Esophagus squamous epithelium (tissue), 5 donors: ENCODE results near the gene SQOR. TPM values are rescaled to one million over a fixed set of nuclear protein-coding genes. Genes with fewer than 3 reads are reported as not detected.

Experiments
- DNase-seq: peaks from one replicate; lab custom pipeline; 2025; lab: John Stamatoyannopoulos, UW
- H3K27ac ChIP-seq, 4 donors: fragments of 200-600 bp; sonication (generic); one replicate each; pipeline ENCODE4 v1.5.1; 2016 to 2019; ENCODE audit warnings: mild to moderate bottlenecking in 1 of 4
- H3K27me3 ChIP-seq, 4 donors: fragments of 200-600 bp; sonication (generic); 1 replicate in 3 of 4; 2 replicates in 1 of 4; pipeline versions ENCODE4 v1.5.1 to v1.6.0; 2017 to 2021; ENCODE audit warnings: antibody characterized with exemption in 1 of 4
- H3K36me3 ChIP-seq, 3 donors: fragments of 200-600 bp; sonication (generic); one replicate each; pipeline ENCODE4 v1.5.1; 2016 to 2019
- H3K4me1 ChIP-seq, 3 donors: fragments of 200-600 bp; sonication (generic); one replicate each; pipeline ENCODE4 v1.5.1; 2017 to 2019
- H3K4me3 ChIP-seq, 4 donors: fragments of 200-600 bp; sonication (generic); 1 replicate in 3 of 4; 2 replicates in 1 of 4; pipeline ENCODE4 v1.5.1; 2016 to 2019; ENCODE audit warnings: mild to moderate bottlenecking in 2 of 4, moderate library complexity in 1 of 4
- H3K9me3 ChIP-seq, 3 donors: fragments of 200-600 bp; sonication (generic); one replicate each; pipeline ENCODE4 v1.5.1; 2016 to 2019
- CTCF ChIP-seq, 6 experiments: fragments of 450-650 bp in 4 of 6; fragments of 200-600 bp in 2 of 6; sonication (generic) in 2 of 6; IDR thresholded peaks; one replicate each; pipeline ENCODE4 v1.5.1; 2016 to 2019; ENCODE audit warnings: antibody characterized with exemption in 6 of 6, mild to moderate bottlenecking in 4 of 6, moderate library complexity in 4 of 6
- POLR2A ChIP-seq, 4 donors: fragments of 450-650 bp; IDR thresholded peaks; one replicate each; pipeline ENCODE4 v1.6.1; 2017; ENCODE audit warnings: antibody characterized with exemption in 4 of 4, mild to moderate bottlenecking in 4 of 4, moderate library complexity in 3 of 4
- WGBS, 2 donors: methylation state at CpG; one replicate each; pipeline ENCODE4 v1.1.5; 2018; 5-methylcytosine and 5-hydroxymethylcytosine counted together
- intact Hi-C: fragments of 100-400 bp; cut with DNase I; formaldehyde crosslinking; loops from one replicate; pipeline ENCODE4 v1.15.0; 2022
- total RNA-seq, 4 donors: library from RNA; depleted of rRNA; stranded (reverse); fragments of >200 nt; gene quantifications; one replicate each; pipeline ENCODE4 v1.1.0, GENCODE V29; 2016
- donor health status: DM: yes; HTN: yes; CAD: no.

Gene SQOR
- total RNA-seq, 4 donors from 2014 or later, result 88.7 to 178 (median 128) TPM

- H3K4me1 ChIP-seq, result peaks cover 0 to 59% (median 25%) of the 10 kb centered on the region in 3 donors
- WGBS, 2 donors, result 0 to 1% methylated on average over 15 to 25 of the region's 62 CpGs
- intact Hi-C loops, result no loop called here
Observed at GRCh38 chr15:45587095-45587862, 47.5 kb upstream of the SQOR start, which contains the start of gene BLOC1S6. Gene BLOC1S6 (plus strand): TSS chr15:45587379. CDS start chr15:45587444, 65 bp downstream.

GRCh38 chr15:45587863-45588170 lies 47.0 kb upstream of the SQOR start:
- H3K36me3 ChIP-seq, result peaks cover 0 to 14% (median 0%) of the 10 kb centered on the region in 3 donors
- 0% methylated on average over 4 of the region's 4 CpGs for WGBS, 2 donors
- DNase-seq, result no peak
- intact Hi-C loops, result no loop called here
- no peak for TF ChIP-seq CTCF (IDR thresholded peaks at IDR 0.05)
- no peak for TF ChIP-seq POLR2A (IDR thresholded peaks at IDR 0.05)
- H3K4me1 ChIP-seq, result peaks cover 0 to 59% (median 25%) of the 10 kb centered on the region in 3 donors
- H3K9me3 ChIP-seq, result no peaks in the 10 kb centered on the region
- no peaks in the 10 kb centered on the region for H3K27me3 ChIP-seq
- peak overlapping the region; percentile 93 to 98 (median 98) for H3K27ac ChIP-seq
- peak overlapping the region; percentile 79 to 89 (median 81) for H3K4me3 ChIP-seq

More at GRCh38 chr15:45587095-45587862, 47.5 kb upstream of the SQOR start, which contains the start of gene BLOC1S6:
- H3K36me3 ChIP-seq, result peaks cover 0 to 9% (median 0%) of the 10 kb centered on the region in 3 donors
- no peaks in the 10 kb centered on the region for H3K27me3 ChIP-seq
- peak within 1 kb of the TSS; percentile 93 to 98 (median 98) for H3K27ac ChIP-seq
- H3K9me3 ChIP-seq, result no peaks in the 10 kb centered on the region
- no peak for TF ChIP-seq CTCF (IDR thresholded peaks at IDR 0.05)
- TF ChIP-seq POLR2A (IDR thresholded peaks at IDR 0.05), result peak in 3 of 4 donors; percentile 28 to 80 (median 63)
- H3K4me3 ChIP-seq, result peak within 1 kb of the TSS; percentile 79 to 89 (median 81)
- DNase-seq, result peak; percentile 72

- Histone ChIP-seq H3K4me1 (peaks cover 0 to 59% (median 25%) of the 10 kb centered on the region in 3 donors), H3K9me3 (no peaks in the 10 kb centered on the region), H3K36me3 (peaks cover 0 to 17% (median 0%) of the 10 kb centered on the region in 3 donors), H3K27ac (peak overlapping the region; percentile 93 to 98 (median 98)), H3K4me3 (peak overlapping the region; percentile 79 to 89 (median 81)), H3K27me3 (no peaks in the 10 kb centered on the region)
- intact Hi-C loops, result no loop called here
- DNase-seq, result no peak
- WGBS, 2 donors, result 29 to 34% methylated on average over 6 of the region's 6 CpGs
- TF ChIP-seq POLR2A (IDR thresholded peaks at IDR 0.05) (no peak), CTCF (IDR thresholded peaks at IDR 0.05) (peak in 1 of 6 experiments; percentile 6)
Observed at GRCh38 chr15:45588219-45588875, 46.5 kb upstream of the SQOR start.

GRCh38 chr15:45589256-45589655 lies 45.6 kb upstream of the SQOR start:
- Histone ChIP-seq H3K36me3 (peaks cover 0 to 18% (median 0%) of the 10 kb centered on the region in 3 donors), H3K4me1 (peaks cover 0 to 59% (median 25%) of the 10 kb centered on the region in 3 donors), H3K27me3 (no peaks in the 10 kb centered on the region), H3K27ac (no peak overlapping the region), H3K4me3 (no peak overlapping the region), H3K9me3 (no peaks in the 10 kb centered on the region)
- no peak for DNase-seq
- WGBS, 2 donors, result 55 to 65% methylated on average over 5 of the region's 5 CpGs
- no peak for TF ChIP-seq POLR2A (IDR thresholded peaks at IDR 0.05)
- no peak for TF ChIP-seq CTCF (IDR thresholded peaks at IDR 0.05)
- intact Hi-C loops, result no loop called here

GRCh38 chr15:45594319-45594718 lies 40.5 kb upstream of the SQOR start:
- no peak overlapping the region for H3K4me3 ChIP-seq
- no peaks in the 10 kb centered on the region for H3K9me3 ChIP-seq
- H3K27ac ChIP-seq, result no peak overlapping the region
- no peak for DNase-seq
- 77 to 80% methylated on average over 1 to 2 of the region's 2 CpGs for WGBS, 2 donors
- intact Hi-C loops, result no loop called here
- TF ChIP-seq POLR2A (IDR thresholded peaks at IDR 0.05) (no peak), CTCF (IDR thresholded peaks at IDR 0.05) (no peak)
- H3K27me3 ChIP-seq, result no peaks in the 10 kb centered on the region
- H3K36me3 ChIP-seq, result peaks cover 0 to 49% (median 0%) of the 10 kb centered on the region in 3 donors
- peaks cover 0 to 27% (median 9%) of the 10 kb centered on the region in 3 donors for H3K4me1 ChIP-seq
